H9 (cell line): Measurements from ENCODE around the gene VENTX. TPM values are rescaled to one million over a fixed set of nuclear protein-coding genes. Genes with fewer than 3 reads are reported as not detected.

Source experiments
- DNase-seq: peaks from one replicate; pipeline ENCODE4 v3.0.0-alpha.2; 2017
- H2AFZ ChIP-seq: one replicate; pipeline ENCODE4 v1.6.1; 2013; ENCODE audit warnings: mild to moderate bottlenecking, low read length, control low read depth, moderate library complexity
- H2AK5ac ChIP-seq: 2 replicates; pipeline ENCODE4 v1.6.1; 2013; ENCODE audit warnings: low read length, control low read depth, mixed read lengths; ENCODE audit not compliant: insufficient read length
- H2BK120ac ChIP-seq: one replicate; pipeline ENCODE4 v1.6.1; 2013; ENCODE audit warnings: low read depth, mild to moderate bottlenecking, low read length, control low read depth, inconsistent platforms; ENCODE audit not compliant: poor library complexity, severe bottlenecking
- H2BK12ac ChIP-seq: 2 replicates; pipeline ENCODE4 v1.6.1; 2013; ENCODE audit warnings: low read length, control low read depth, mixed read lengths, low read depth; ENCODE audit not compliant: insufficient read length
- H2BK15ac ChIP-seq: 2 replicates; pipeline ENCODE4 v1.6.1; 2013; ENCODE audit warnings: low read depth, low read length, control low read depth
- H2BK20ac ChIP-seq: one replicate; pipeline ENCODE4 v1.6.1; 2013; ENCODE audit warnings: low read depth, mild to moderate bottlenecking, low read length, control low read depth, inconsistent platforms; ENCODE audit not compliant: poor library complexity, severe bottlenecking
- H2BK5ac ChIP-seq: 2 replicates; pipeline ENCODE4 v1.6.1; 2013; ENCODE audit warnings: low read length, control low read depth, mixed read lengths; ENCODE audit not compliant: insufficient read length
- H3K14ac ChIP-seq: 2 replicates; pipeline ENCODE4 v1.6.1; 2013; ENCODE audit warnings: low read length, control low read depth; ENCODE audit not compliant: insufficient read depth
- H3K18ac ChIP-seq: 2 replicates; pipeline ENCODE4 v1.6.1; 2013; ENCODE audit warnings: low read depth, mild to moderate bottlenecking, mixed read lengths, low read length, control low read depth; ENCODE audit not compliant: insufficient read length
- H3K23ac ChIP-seq: 2 replicates; pipeline ENCODE4 v1.6.1; 2013; ENCODE audit warnings: low read length, control low read depth, mixed read lengths, low read depth; ENCODE audit not compliant: insufficient read length
- H3K23me2 ChIP-seq: 2 replicates; pipeline ENCODE4 v1.6.1; 2013; ENCODE audit warnings: low read depth, mild to moderate bottlenecking, mixed read lengths, low read length, control low read depth; ENCODE audit not compliant: insufficient read length, poor library complexity, severe bottlenecking
- H3K27ac ChIP-seq: 2 replicates; pipeline ENCODE4 v1.5.1; 2013; ENCODE audit warnings: low read length, control low read depth, mixed read lengths, low read depth; ENCODE audit not compliant: insufficient read length
- H3K27me3 ChIP-seq: 2 replicates; pipeline ENCODE4 v1.6.1; 2013; ENCODE audit warnings: low read length, control low read depth, inconsistent platforms; ENCODE audit not compliant: insufficient read depth
- H3K4ac ChIP-seq: 2 replicates; pipeline ENCODE4 v1.6.1; 2013; ENCODE audit warnings: low read depth, mild to moderate bottlenecking, control low read depth, inconsistent platforms, low read length, moderate library complexity
- H3K4me1 ChIP-seq: 2 replicates; pipeline ENCODE4 v1.6.1; 2013; ENCODE audit warnings: low read length, control low read depth, inconsistent platforms; ENCODE audit not compliant: insufficient read depth
- H3K4me2 ChIP-seq: 2 replicates; pipeline ENCODE4 v1.6.1; 2013; ENCODE audit warnings: low read length, control low read depth, mixed read lengths; ENCODE audit not compliant: insufficient read length, insufficient read depth
- H3K56ac ChIP-seq: 2 replicates; pipeline ENCODE4 v1.6.1; 2013; ENCODE audit warnings: low read depth, mild to moderate bottlenecking, mixed read lengths, low read length, control low read depth; ENCODE audit not compliant: insufficient read length
- H3K79me1 ChIP-seq: 2 replicates; pipeline ENCODE4 v1.6.1; 2013; ENCODE audit warnings: low read depth, mild to moderate bottlenecking, moderate library complexity, low read length, control low read depth, inconsistent platforms; ENCODE audit not compliant: insufficient read depth, poor library complexity, severe bottlenecking
- H3K79me2 ChIP-seq: 2 replicates; pipeline ENCODE4 v1.6.1; 2013; ENCODE audit warnings: low read length, control low read depth, inconsistent platforms; ENCODE audit not compliant: insufficient read depth
- H3K9ac ChIP-seq: 2 replicates; pipeline ENCODE4 v1.6.1; 2013; ENCODE audit warnings: low read length, control low read depth, mixed read lengths; ENCODE audit not compliant: insufficient read length; ENCODE audit errors: extremely low read depth
- H3K9me3 ChIP-seq: one replicate; pipeline ENCODE4 v1.6.1; 2013; ENCODE audit warnings: low read depth, low read length, inconsistent platforms; ENCODE audit not compliant: control insufficient read depth
- H3T11ph ChIP-seq: one replicate; pipeline ENCODE4 v1.6.1; 2013; ENCODE audit warnings: mild to moderate bottlenecking, low read length, control low read depth, inconsistent platforms
- H4K20me1 ChIP-seq: one replicate; pipeline ENCODE4 v1.6.1; 2013; ENCODE audit not compliant: control insufficient read depth, insufficient read length, insufficient read depth
- H4K5ac ChIP-seq: 2 replicates; pipeline ENCODE4 v1.6.1; 2013; ENCODE audit warnings: low read depth, mild to moderate bottlenecking, mixed read lengths, low read length, control low read depth; ENCODE audit not compliant: insufficient read length
- H4K8ac ChIP-seq: replicated peaks from 2 replicates; pipeline ENCODE4 v1.6.1; 2013; ENCODE audit warnings: low read length, control low read depth, mixed read lengths, low read depth; ENCODE audit not compliant: insufficient read length
- H4K91ac ChIP-seq: 2 replicates; pipeline ENCODE4 v1.6.1; 2013; ENCODE audit warnings: low read depth, mild to moderate bottlenecking, moderate library complexity, mixed read lengths, low read length, control low read depth; ENCODE audit not compliant: insufficient read length
- H3K27ac Mint-ChIP-seq, 3 experiments: 2 replicates in 2 of 3; 3 replicates in 1 of 3; pipeline ENCODE4 v1.8.0; 2020 to 2021; ENCODE audit warnings: mixed read lengths in 3 of 3, mild to moderate bottlenecking in 1 of 3, moderate library complexity in 1 of 3
- H3K27me3 Mint-ChIP-seq: 2 replicates; pipeline ENCODE4 v1.8.0; 2021; ENCODE audit warnings: low read depth, mild to moderate bottlenecking, moderate library complexity, mixed read lengths
- H3K36me3 Mint-ChIP-seq, 3 experiments: 2 replicates in 2 of 3; 3 replicates in 1 of 3; pipeline ENCODE4 v1.8.0; 2020 to 2021; ENCODE audit warnings: low read depth in 3 of 3, mixed read lengths in 3 of 3; ENCODE audit not compliant: insufficient read depth in 1 of 3
- H3K4me1 Mint-ChIP-seq, 2 experiments: 2 replicates each; pipeline ENCODE4 v1.8.0; 2020; ENCODE audit warnings: mixed read lengths in 2 of 2
- H3K4me3 Mint-ChIP-seq, 2 experiments: 2 replicates in 1 of 2; 3 replicates in 1 of 2; pipeline ENCODE4 v1.8.0; 2020 to 2021; ENCODE audit warnings: mild to moderate bottlenecking in 2 of 2, mixed read lengths in 2 of 2, moderate library complexity in 1 of 2
- H3K9me3 Mint-ChIP-seq, 2 experiments: 2 replicates in 1 of 2; 3 replicates in 1 of 2; pipeline ENCODE4 v1.8.0; 2020; ENCODE audit warnings: mild to moderate bottlenecking in 2 of 2, mixed read lengths in 2 of 2, moderate library complexity in 1 of 2
- CTCF ChIP-seq: fragments of 200-600 bp; sonication (generic); conservative IDR thresholded peaks from 3 replicates; pipeline ENCODE4 v1.8.0; 2021; ENCODE audit warnings: antibody characterized with exemption, mild to moderate bottlenecking
- WGBS: extraction: QIAGEN DNeasy Blood & Tissue Kit; methylation state at CpG from one replicate; pipeline ENCODE4 v1.1.7; 2013; ENCODE audit warnings: missing lambda C conversion rate, low lambda C conversion rate, mixed read lengths; ENCODE audit not compliant: insufficient read length; ENCODE audit errors: extremely low coverage; 5-methylcytosine and 5-hydroxymethylcytosine counted together
- total RNA-seq: library from RNA; stranded (reverse); gene quantifications from 2 replicates; pipeline ENCODE4 v1.2.1, GENCODE V29; 2021

VENTX gene
- total RNA-seq, 1 experiment from 2014 or later: 10.9 TPM

- Mint-ChIP-seq H3K4me1 (no peaks in the 10 kb centered on the region), H3K27me3 (no peaks in the 10 kb centered on the region; the same call in 1 of the 2 replicates), H3K36me3 (peaks cover 0 to 5% (median 0%) of the 10 kb centered on the region in 3 experiments; a peak in 2 of 7 replicates), H3K9me3 (no peaks in the 10 kb centered on the region), H3K27ac (0 out of 7 replicates have a peak overlapping the region, but pooled peaks of 1 of the 3 experiments have one; percentile 44), H3K4me3 (no peak overlapping the region)
- no peak overlapping the region for H3K56ac ChIP-seq
- H4K8ac ChIP-seq: no peak overlapping the region
- H3K79me2 ChIP-seq: no peaks in the 10 kb centered on the region
- no peak overlapping the region for H3K27ac ChIP-seq
- H3K9me3 ChIP-seq: no peaks in the 10 kb centered on the region
- H3K27me3 ChIP-seq: no peaks in the 10 kb centered on the region
- WGBS: no CpG with 5 or more reads among the region's 17 CpGs
- H3K4me2 ChIP-seq: no peak overlapping the region
- H4K5ac ChIP-seq: no peak overlapping the region
- H2AFZ ChIP-seq: no peak overlapping the region
- no peak for TF ChIP-seq CTCF
- no peak overlapping the region for H2BK5ac ChIP-seq
- H2BK12ac ChIP-seq: no peak overlapping the region
- H3K79me1 ChIP-seq: no peaks in the 10 kb centered on the region
- H2AK5ac ChIP-seq: no peak overlapping the region
- H3K4me1 ChIP-seq: no peaks in the 10 kb centered on the region
- no peak overlapping the region for H3K18ac ChIP-seq
- no peak overlapping the region for H3T11ph ChIP-seq
- no peaks in the 10 kb centered on the region for H3K23me2 ChIP-seq
- no peak overlapping the region for H4K91ac ChIP-seq
- no peak overlapping the region for H2BK120ac ChIP-seq
- no peak overlapping the region for H2BK20ac ChIP-seq
- no peak overlapping the region for H3K23ac ChIP-seq
- H2BK15ac ChIP-seq: no peak overlapping the region
- DNase-seq: no peak
- no peaks in the 10 kb centered on the region for H4K20me1 ChIP-seq
- H3K4ac ChIP-seq: no peak overlapping the region
- no peak overlapping the region; the same call in 1 of the 2 replicates for H3K14ac ChIP-seq
- no peak overlapping the region for H3K9ac ChIP-seq
These were observed 31.2 kb upstream of the VENTX start for GRCh38 chr10:133206356-133207040.
